GM19328 (cell line): Measurements from ENCODE around the gene HHAT.
"Not testable (repeated sequence)": the region's sequence is repeated elsewhere in the genome, so short reads cannot be mapped to it uniquely, and the experiment has no call there.

Experiments
- ATAC-seq: cut with Tn5 transposase; IDR thresholded peaks from one replicate; pipeline ENCODE4 v1.9.1; 2021; ENCODE audit warnings: mild to moderate bottlenecking, moderate library complexity; ENCODE audit not compliant: unreplicated experiment

Gene HHAT

GRCh38 chr1:210354305-210354704 is 25.6 kb downstream of the HHAT start:
- not testable (repeated sequence) for ATAC-seq

DNA sequence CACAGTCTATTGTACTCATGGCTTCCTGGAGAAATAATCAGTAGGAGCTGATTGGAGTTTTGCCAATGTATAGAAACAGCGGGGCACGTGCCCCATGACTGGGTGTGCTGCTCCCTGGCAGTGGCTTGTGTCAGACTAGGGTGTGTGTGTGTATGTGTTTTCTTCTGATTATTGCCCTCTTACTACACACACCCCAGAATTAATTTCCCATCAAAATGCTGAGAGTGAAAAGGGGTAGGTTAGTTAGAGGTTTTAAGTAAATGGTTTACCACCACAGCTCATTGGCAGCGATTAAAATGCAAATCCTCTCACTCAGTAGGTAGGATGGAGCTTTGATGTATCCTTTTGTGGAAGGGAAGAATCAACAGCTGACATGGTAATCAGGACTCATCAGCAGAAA is 29.9 kb downstream of the HHAT start:
- no peak for ATAC-seq

- no peak for ATAC-seq
These were observed 30.6 kb downstream of the HHAT start for GRCh38 chr1:210359255-210359654.

DNA sequence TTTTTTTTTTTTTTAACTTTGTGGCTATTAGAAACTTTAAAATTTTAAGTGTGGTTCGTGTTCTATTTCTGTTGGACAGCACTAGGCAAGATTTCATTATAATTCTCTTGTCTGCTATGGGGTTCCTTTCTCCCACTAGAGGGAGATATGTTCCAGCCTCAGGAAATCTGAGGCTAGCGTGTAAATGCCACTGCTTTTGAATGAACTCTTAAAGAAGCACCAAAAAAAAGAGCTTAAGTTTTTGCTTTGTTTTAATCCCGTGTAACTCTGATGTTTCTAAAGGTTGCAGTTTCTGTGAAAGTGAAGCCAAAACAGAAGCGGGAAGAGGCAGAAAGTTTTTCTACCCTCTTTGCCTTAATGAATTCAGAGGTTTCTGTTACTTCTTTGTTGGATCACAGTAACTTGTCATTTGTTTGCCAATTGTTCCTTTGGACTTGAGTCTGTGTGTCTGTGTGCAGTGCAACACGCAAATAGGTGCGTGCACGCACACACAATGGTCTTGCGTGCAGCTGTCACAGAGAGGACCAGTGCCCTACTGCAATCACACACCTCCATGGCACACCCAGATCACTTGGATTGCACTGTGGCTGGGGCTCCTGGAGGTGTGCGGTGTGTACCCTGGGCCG is 32.3 kb downstream of the HHAT start:
- no peak for ATAC-seq

GRCh38 chr1:210361665-210362064 is 33.0 kb downstream of the HHAT start:
- ATAC-seq = no peak

- no peak for ATAC-seq
These were observed 33.8 kb downstream of the HHAT start for GRCh38 chr1:210362526-210362925.

- ATAC-seq = no peak
These were observed 34.4 kb downstream of the HHAT start for GRCh38 chr1:210363119-210363518.

DNA sequence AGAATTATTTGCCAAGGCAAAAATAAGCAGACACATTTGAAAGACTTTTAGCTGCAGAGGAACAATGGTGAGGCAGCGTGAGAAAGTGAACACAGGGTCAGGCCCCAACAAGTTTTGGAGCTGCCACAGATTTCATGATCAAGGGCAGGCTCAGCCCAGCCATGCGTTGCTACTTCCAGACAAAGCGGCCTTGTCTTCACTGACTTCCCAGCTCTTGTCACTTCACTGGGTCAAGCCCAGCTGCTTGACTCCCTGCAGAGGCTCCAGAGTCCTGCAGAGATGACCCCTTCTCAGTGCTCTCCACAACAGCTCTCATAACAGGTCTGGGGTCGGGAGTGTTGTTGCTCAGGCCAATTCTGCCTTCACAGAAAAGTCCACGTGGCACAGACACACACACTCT is 35.8 kb downstream of the HHAT start:
- ATAC-seq = no peak

DNA sequence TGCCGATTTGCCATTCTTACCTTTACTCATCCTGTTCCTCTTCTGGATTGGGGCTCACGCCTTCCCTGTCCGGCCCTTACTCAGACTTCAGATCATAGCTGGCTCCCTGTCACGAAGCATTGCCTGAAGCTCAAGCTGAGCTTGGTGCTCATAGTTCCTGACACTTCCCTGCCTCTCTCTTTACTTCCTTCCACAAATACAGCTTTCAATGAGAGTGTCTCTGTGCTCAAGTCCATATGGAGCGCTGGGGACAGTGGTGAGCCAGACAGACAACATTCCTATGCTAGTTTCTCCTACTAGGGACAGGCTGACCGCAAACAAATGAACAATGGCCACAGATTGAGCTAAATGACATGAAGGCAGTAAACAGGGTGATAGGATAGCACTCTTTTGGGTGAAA is 38.1 kb downstream of the HHAT start:
- ATAC-seq = no peak

- ATAC-seq = no peak
These were observed 38.9 kb downstream of the HHAT start for GRCh38 chr1:210367566-210367965.

DNA sequence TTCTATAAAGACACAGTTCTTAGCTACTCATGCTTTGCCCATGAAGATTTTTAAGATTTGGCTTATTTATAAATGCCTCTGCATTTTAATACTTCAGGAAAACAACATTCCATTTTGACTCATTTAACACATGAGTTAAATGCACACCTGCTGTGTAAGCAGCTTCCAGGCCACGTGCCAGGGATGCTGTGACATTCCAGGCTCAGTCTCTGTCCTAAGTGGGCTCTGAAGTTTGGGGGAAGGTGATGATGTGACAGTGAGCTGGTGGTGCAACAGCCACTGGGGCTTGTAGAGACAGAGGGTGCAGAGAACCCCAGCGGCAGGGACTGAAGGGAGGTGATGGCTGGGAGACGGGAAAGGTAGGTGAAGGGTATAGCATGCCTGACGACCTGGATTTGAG is 40.7 kb downstream of the HHAT start:
- no peak for ATAC-seq

GRCh38 chr1:210371916-210372315 is 43.2 kb downstream of the HHAT start:
- ATAC-seq = no peak

DNA sequence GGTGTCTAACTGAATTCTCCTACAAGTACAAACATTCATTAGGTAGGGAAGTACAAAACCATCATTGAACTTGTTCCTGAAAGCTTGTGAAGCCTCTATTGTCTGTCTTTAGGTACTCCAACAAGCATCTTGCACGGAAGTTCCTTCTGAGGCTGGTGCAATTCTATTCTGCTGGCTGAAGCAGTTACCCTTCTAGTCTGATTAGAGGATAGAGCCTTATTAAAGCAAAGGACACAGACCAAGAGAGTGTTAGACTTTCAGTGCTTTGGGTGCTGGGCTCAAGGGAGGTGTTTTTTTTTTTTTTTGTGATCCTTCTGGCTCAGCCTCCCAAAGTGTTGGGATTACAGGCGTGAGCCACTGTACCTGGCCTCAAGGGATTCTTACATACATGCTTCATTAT is 43.8 kb downstream of the HHAT start:
- no peak for ATAC-seq

DNA sequence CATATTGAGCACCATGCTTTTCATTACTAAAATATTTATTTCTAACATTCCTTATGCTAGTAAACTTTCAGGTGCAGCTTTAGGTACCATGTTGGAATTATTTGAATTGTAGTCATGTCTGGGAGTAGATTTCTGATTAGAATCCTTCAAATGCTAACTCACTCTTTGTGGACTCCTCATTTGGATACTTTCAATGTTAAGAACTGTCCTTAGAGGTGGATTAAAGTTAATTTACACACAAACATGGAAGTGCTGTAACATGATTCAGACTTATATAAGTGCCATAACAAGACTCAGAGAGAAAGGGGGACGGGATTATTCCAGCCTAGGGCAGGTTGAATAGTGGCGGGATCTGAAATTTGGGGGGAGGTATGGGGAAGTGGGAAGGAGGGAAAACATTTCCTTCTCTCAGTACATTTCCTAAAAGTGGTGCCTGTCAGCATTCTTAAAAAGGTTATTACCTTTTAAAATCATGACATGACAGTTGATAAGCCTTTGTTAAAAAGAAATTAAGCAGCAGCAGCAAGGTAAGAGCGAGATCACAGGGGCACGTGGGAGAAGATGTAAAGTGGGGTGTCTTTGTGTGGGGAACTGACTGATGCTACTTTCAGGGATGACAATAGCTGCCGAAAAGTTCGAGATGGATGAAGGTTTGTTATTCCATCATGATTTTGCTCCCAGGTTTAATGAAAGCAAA is 44.4 kb downstream of the HHAT start:
- ATAC-seq = no peak

DNA sequence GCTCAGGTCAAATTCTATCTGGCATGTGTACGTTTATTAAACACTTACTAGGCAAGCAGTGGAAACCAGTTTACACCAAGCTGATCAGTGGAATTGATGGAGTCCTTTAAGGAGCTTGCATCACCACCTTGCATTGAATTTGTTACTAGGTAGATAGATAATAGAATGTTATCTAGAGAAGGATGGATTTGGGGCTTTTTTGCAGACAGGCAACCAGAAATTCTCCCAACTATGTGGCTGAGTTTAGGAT is 44.9 kb downstream of the HHAT start:
- ATAC-seq = no peak

- peak; percentile 74 for ATAC-seq
These were observed 45.3 kb downstream of the HHAT start for GRCh38 chr1:210373878-210374599.

GRCh38 chr1:210374600-210374953 is 45.9 kb downstream of the HHAT start:
- ATAC-seq = no peak

GRCh38 chr1:210376836-210377372 is 48.2 kb downstream of the HHAT start:
- ATAC-seq = no peak

DNA sequence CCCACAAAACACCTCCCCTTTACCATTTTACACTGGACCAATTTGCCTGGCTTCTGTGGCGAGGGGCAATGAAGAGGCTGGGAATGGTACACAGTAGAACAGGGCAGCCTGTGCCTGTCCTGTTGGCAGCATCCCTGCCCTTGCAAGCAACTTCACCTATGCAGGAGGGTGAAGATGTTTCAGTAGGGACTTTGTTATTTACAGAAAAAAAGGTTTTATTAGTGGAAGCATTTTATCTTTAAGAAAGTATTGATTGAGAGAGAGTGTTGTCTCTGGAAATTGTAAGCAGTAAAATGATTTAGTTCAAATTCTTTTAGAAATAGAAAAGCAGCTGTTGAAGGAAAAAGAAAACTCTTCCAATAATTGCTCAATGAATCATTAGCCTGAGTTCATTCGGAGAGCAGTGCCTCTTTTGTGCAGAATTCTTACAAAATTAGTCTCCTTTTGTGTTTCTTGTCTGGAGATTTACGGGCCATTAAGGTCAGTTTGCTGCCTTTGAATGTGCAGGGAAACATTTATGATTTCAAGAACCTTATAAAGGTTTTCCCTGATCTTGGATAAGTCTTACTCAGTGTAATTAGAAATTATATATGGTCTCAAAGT is 49.1 kb downstream of the HHAT start:
- ATAC-seq = no peak

- no peak for ATAC-seq
These were observed 50.0 kb downstream of the HHAT start for GRCh38 chr1:210378736-210379135.

DNA sequence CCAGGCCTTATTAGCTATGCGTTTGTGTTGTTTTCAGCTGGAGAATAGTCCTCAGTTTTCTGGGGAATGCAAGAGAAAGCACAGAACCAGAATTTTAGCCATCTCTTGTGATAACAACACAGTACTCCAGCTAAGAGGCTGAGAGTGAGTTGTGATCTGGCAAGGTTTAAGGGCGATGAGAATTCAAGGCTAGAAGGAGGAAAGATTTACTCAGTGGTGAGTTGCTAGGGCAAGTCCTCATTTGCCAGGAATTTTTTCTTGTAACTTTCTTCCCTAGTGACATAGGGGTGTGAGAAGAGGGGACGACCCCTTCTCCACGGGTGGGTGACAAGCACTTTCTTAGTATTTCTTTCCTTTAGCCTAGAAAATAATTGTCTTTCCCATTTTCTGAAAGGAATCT is 53.2 kb downstream of the HHAT start:
- ATAC-seq = no peak

DNA sequence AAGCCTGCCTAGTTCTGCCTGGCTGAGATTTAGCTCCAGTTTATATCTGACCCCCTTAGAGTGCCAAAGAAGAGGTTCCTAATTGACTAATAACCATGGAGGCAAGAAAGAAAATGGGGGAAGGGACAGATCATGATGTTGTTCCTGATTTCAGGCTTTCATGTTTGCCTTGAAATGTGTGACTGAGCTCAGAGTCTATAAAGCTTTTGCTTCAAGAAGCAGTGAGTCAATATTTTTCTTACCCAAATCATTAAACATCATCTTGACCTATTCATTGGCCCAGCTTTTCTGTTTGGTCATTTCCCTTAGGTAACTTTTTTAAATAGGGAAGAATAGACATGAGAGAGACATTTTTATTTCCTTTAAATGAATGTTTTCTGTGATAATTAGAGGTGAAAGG is 55.9 kb downstream of the HHAT start:
- no peak for ATAC-seq
